EL (cell line): ENCODE results near the gene HMHB1.

Experiments
- DNase-seq: peaks from one replicate; pipeline ENCODE4 v3.0.0-alpha.2; 2016

HMHB1 gene

DNA sequence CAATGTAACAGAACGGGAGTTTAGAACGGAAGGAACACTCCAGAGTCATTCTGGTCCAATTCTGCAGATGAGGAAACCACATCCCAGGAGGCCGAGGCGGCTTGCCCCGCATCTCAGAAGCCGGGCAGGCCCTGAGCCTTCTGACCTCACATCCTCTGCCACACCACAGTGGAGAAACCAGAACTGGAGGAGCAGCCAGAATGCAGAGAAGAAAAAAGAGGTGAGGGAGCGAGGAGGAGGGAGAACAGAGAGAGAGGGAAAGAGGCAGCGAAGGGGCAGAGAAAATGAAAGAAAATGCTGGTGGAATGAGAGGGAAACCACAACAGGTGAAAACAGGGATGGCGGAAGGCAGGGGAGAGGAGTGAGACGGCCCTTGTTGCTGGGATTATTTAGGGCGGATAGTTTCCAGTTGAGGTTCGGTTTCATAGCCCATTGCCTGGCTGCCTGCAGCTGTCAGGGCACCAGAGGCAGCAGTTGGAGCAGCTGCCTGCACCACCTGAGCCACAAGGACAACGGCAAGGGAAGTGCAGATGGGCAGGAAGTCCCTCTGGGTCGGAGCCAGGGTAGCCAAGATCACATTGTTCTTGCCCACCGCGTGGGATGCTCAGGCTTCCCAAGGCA, at the start of gene HMHB1:
Gene HMHB1 (plus strand): TSS at position 77 of the 621 bp plus-strand sequence.
- DNase-seq, result no peak

DNA sequence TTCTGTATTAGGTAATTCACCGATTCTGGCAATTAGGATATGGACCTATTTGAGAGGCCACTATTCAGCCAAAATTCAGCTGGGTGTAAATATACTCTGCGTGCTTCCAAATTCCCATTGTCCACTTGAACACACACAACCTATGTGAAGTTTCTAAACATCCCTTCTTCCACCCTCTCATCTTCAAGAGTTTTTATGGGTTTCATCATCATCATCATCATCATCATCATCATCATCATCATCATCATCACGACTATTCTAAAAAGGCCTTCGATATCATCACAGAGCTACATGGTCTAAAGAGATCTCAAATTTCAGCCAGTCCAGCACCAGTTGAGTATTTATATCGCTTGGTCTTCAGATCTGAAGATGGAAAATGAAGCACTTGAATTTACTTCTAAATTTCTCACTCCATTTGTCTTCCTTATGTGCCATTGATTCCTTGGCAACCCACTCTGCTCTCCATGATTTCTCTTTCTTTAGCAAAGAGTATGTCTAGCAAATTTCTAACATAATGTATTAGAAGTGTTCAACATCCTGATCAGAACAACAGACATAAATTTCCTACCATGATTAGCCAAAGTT, 49.2 kb upstream of the HMHB1 start:
- no peak for DNase-seq

DNA sequence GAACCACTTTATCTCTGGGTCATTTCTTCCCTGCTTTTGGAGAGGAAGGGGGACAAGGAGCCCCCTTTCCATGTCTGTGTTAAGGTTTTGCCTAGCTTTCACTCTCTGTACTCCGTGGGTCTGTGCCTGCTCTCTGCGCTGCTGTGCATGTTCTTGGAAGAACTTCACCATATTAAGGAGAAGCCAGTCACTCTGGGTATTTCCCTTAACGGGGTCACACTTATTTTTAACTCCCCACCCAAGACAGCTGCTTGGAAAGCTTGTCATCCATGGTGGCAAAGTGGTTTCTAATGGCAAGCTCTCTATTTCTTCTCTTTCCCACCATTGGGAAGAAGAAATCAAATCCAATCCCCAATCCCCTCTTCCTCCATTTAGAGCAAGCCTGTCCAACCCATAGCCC, 44.8 kb upstream of the HMHB1 start:
- DNase-seq, result no peak

DNA sequence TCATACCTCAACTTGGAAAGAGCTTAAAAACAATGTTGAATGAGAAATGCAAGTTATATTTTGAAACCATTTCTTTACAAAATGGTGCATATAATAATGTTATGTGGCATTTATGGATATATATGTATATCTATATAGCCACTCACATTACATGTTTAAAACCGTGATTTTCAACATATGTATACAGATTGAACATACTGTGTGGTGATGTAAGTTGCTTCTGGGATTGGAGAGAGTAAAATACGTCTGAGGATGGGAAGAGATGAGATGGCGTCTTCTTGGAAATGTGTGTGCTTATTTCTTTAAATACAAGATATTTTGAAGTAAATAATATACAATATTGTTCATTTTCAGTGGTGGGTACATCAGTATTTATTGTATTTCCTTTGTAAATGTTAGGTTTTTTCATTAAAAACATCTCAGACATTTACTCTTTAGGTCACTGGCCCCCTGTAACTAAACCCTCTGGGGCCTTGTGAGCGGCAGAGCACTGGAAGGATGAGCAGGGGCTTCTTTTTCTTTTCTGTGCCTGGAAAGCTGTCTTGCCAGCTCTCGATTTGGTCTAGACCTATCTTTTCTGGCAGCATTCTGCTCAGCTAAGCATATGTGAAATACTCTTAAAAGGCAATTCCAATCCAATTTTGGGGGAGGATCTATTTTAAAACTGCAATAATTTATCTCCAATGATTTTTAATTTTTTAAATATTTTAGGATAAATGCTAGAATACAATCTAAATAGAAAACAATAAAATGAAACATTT, 42.8 kb upstream of the HMHB1 start:
- DNase-seq, result no peak

DNA sequence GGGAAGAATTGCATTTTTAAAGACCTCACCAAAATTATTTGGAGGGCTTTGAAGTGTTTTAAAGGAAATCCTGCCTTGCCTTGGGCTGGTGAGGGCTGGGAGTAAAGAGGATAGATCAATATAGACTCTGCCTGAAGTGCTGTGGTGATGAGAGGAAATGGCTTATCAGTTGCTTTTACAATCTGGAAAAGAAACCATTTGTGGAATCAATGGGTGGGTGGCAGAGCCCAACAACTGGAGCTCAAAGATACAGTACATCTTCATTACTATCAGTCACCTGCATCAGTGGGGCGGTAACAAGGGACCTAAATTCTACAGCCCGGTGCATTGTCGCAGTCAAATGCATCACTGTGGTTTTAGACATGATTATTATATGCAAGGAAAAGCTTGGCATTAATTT, 41.5 kb upstream of the HMHB1 start:
- DNase-seq, result no peak

DNA sequence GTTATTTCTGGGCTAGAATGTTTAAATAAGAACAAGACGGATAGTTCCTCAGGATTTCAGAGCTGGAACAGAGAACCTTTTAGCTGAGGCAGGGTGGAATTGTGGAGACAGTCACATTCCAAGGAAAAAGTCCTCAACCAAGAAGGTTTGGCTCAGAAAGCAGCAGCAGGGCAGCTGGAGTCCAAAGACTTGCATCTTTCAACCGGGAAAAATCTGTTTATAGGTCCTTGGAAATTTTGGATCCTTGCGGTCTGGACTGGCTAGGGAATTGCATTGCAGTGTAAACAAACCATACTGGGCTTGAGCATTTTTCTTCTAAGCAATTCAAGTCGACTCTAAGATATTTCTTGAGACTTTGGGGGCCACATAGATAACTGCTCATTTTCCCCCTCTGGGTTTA, 40.8 kb upstream of the HMHB1 start:
- DNase-seq, result no peak

DNA sequence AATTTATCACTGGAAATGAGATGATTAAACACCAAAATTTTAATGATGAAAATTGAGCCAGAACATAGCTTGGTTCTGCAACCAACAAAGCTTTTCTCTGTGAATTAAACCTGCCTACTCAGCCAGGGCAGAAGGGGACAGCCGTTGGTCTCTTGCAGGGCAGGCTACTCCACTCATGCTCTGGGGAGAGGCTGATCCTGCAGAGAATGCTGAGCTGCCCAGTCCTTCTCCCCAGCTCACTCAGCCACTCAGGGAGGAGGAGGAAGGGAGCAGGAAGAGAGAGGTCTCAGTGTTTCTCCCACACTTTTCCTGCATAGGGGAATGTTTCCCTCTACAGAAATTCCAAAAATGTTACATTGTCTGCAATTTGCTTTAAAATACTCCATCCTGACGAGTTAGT, 40.4 kb upstream of the HMHB1 start:
- no peak for DNase-seq

DNA sequence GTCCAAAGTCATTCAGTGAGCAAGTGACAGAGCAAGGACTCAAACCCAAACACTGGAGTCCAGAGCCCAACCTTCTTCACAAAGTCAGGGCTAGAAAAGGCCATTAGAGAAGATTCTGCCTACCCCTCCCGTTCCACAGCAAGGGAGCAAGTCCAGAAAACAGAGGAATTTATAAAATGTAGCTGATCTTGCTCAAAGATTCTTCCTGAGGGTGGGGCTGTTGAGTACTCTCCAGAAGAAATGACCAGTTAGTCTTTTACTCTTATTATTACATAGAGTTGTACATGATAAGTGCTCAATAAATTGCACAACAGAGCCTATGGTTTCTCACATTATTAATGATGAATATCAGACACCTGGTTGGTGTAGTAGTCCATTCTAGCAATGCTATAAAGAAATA, 39.3 kb upstream of the HMHB1 start:
- DNase-seq, result peak; percentile 8

DNA sequence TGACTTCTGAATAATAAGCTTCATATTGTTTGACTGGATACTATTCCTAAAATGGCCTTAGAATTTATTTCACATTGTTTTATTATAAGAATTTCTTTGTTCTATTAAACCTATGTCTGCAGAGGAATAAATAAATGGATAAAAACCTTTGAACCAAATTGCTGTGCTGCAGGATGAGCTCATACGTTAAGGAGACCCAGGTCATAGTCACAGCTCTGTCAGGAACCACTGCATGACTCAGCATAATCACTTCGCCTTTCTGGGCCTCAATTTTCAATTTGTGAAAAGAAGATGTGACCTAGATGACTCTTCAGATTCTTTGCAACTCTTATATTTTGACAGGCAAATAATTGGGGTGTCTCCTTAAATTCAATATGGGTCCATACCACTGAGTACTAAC, 36.7 kb upstream of the HMHB1 start:
- peak; percentile 60 for DNase-seq

DNA sequence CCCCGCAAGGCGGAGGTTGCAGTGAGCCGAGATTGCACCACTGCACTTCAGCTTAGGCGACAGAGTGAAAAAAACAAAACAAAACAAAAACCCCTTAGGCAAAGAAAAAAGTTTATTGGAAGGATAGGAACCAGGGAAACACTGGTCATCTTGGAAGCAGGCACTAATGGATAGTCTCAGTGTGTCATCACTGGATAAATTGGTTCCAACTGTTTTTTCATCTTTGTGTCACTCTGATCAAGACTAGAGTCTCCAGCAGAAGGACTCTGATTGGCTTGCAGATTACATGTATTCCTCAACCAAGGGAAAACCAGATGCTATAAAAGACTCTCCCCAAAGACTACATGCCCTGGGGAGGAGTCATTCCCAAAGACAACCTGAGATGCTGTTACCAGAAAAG, 35.0 kb upstream of the HMHB1 start:
- DNase-seq, result no peak

DNA sequence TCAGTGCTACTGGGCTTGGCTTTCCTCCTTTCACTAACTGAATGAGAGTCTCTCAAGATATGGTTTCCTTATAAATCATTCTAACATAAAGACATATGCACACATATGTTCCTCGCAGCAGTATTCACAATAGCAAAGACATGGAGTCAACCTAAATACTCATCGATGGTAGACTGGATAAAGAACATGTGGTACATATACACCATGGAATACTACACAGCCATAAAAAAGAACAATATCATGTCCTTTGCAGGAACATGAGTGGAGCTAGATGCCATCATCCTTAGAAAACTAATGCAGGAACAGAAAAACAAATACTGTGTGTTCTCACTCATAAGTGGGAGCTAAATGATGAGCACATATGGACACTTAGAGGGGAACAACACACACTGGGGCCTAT, 32.5 kb upstream of the HMHB1 start:
- no peak for DNase-seq

DNA sequence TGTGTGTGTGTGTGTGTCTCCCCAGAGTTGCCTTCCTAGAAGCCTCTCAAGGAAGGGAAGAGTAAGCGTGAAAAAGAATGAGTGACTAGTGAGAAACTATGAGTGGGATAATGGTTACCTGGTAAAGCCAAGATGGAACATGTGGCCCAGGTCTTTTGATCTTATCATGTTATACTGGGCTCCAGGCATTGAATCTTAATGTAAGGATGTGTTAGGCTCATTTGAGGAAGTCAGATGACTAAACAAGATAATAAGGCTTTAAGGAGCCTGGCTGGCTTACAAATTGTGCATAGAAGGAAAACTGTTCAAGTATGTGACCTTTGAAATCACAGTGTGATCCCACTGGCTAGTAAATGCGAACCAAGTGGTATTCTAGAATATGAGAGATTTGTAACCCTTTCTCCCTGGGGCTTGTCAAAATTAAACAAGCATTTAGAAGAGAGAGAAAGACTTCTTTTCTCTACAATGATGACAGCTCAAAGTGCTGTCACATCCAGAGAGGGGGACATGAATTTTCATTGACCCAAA, 29.9 kb upstream of the HMHB1 start:
- peak; percentile 48 for DNase-seq

DNA sequence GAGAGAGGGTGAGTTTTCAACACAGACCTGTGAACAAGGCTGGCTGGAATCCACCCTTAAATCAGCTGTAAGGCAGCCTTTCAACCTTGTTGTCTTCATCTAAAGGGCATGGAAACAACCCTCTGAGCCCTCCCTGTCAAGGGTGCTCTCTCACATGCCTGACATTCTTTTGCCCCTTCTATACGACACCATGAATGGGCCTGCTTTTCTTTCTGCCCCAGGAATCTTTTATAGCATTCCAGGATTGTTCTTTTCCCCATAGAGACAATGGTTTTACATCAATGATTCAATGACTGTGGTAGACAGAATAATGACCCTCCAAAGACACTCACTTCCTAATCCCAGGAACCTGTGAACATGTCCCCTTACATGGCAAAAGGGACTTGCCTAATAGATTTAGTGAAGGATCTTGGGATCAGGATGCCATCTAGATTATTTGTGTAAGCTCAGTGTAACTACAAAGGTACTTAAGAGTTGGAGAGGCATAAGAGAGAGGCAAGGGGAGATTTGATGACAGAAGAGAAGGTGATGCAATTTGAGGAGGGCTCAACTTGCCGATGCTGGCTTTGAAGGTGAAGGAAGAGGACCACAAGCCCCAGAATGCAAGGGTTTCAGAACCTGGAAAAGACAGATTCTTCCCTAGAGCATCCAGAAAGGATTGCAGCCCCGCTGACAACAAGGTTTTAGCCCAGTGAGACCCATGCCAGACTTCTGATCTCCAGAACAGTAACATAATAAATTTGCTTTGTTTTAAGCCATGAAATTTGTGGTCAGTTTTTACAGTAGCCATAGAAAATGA, 29.2 kb upstream of the HMHB1 start:
- peak; percentile 59 for DNase-seq

DNA sequence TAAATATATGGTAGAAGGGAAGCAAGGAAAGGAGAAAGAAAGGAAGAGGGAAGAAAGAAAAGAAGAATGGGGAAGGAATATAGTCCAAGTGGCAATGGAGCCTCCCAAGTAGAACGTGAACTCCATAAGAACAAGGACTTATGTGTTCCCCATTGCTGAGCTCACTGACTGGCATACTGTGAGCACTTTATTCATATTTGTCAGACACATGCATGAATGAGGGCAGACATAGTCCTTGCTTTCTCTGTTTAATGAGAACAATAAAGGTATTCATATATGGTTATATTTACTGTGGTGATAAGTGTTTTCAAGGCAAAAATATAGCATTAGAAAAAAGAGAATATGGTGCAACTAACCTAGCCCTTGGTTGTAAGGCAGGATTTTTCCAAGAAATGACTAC, 23.6 kb upstream of the HMHB1 start:
- DNase-seq, result no peak

DNA sequence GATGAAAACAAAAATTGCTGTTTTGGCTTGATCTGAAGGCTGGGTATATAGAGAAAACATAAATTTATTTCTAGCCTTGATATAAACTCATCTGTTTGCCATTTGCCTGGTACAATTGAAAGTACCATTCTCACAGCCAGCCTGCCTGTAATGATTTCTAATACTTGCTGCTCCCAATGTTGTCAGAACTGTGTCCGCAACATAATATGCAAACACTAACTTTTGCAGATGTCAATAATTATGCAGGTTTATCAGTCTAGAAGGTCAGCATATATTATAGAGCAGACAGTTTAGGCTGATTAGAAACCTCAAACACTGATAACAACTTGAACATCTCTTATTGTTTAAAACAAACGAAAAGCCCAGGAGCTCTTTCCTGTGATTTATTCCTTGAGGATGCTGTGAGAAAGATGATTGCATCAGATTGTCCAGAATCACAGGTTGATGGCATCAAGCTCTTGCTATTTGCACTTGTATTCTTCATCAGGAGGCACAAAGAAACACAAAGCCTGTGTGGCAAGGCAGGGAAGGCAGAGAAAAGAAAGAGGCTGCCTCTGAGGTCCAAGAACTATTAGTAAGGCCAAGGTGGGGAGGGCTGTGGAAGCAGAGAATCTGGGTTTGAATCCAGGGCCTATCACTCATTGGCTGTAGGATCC, 21.4 kb upstream of the HMHB1 start:
- no peak for DNase-seq

DNA sequence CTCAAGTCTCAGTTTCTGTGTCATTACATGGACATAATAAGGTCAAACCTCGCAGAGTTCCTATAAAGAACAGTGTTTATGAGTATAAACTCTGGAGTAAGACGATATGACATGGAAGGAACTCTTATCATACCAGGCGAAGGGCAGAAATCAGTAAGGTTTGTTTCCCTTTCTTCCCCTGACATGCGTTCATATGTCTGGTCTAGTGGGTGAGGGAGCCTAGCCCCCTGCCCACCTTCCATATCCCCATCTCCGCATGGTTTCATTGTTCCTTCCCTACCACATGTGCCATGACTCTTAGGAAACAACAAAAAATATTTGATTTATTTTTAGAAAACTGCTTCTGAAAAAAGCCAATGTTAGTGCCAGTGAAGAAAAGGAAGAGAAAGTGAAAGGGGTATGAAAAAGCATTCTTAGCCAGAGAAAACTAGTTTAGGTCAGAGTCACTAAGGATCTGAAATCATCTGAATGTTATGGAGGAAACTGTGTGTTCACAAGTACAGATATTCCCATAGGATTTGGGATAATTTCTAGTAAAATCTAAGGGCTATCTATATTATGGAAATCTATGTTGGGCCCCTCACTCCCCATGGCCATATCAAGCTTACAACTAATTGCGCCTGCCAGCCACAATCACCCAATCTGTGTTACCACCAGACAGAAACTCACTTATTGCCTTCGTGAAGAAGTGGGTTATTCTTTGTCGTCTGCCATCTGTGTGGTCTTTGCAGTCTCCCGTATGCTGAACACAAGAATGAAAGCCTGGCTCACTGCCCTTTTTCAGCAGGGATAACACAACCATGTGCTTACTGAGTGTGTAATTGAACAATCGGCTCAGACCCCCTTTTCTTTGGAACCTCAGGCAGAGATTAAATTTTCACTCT, 19.9 kb upstream of the HMHB1 start:
- no peak for DNase-seq

DNA sequence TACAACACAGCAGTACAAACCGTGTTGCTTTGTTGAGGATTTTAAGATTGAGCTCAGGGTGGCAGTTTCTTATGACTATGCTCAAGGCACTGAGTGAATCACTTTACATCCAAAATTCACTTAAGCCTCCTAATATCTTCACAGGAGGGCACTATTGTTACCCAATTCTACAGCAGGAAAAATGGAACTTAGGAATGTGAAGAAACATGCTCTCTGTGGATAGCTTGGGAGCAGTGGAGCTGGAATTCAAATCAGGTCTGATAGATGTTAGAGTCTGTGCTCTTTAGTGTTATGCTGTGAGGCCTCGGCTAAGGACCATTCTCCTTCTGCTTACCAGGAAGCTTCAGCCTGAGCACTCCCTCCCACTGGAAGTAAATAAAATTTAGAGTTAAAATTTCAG, 18.7 kb upstream of the HMHB1 start:
- DNase-seq, result no peak

DNA sequence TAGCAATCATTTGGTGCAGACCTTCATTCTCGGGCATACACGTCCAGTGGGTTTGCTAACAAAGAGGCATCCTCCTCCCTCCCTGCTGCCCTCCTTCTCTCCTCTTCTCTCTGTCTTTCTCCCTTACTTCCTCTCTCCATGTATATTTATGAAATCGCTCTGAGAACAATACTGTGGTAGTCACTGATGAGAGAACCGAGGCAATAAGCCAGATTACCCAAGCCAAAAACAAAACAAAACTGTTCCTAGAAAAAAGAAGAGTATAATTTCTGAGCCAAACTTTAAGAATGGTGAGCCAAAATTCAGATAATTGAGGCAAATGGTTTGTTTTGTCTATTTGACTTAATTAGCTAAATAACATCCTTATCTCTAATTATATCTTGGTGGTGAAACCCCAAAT, 15.8 kb upstream of the HMHB1 start:
- DNase-seq, result no peak

DNA sequence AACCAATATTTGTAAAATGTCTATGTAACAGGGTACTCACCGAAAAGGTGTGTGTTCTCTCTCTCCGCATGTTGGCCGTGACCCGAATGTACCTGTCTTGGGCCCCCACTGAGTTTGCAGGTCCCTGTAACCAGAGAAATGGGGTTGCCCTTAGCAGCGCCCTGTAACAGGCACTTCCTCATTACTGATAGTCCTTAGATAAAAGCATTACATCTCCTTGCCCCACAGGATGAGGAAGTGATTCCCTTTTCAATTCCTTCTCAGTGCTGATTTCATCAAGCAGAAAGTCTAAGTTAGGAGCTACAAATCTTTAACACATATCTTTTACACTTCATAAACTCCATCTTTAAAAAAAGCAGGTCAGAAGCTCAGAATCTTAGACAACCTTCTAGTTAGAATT, 15.2 kb upstream of the HMHB1 start:
- no peak for DNase-seq

DNA sequence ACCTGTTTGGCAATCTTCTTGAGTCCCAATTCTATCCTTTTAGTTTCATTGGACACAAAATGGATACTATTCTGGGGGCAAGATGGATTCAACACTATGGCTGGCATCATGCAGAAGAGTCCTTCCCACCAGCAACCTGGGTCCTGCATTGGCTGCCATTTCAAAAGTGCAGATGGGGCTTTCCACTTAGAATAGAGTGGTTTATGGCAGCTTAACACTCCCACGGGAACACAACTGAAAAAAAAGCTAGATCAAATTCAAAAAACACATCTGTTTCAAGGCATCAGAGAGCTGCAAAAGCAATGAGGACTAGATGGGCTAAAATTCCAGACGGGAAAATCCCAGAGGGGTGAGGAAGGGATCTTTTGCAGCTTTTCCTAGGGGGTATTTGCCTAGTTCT, 11.2 kb upstream of the HMHB1 start:
- DNase-seq, result no peak

DNA sequence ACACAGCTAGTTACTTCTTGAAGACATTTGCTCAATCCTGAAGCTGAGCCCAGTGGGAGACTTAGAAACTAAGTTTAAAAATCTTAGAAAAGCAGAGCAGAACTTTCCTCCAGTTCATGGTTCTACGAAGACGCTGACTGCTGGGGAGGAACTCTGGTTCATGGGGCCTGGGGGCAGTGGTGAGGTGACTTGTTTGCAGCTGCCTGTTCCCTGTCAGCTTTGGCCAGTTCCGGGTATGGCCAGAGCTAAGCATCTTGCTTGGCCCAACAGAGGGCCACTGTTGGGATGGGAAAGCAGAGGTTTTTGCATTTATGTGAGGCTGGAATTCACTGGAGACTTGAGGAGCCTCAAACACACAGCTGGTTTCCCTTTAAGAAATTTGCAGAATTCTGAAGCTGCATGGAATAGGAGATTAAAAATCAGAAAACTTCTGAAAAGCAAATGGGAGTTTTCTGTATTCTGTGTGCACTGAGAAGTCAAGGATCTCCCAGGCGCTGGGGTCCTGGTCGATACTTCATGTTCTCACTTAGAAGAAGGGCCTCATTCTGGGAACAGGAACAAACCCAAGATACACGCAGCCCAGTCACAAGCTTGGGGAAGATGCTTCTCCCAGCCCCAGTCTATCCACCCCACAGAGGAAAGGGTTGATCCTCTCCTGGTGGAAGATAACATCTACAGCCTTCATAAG, 10.6 kb upstream of the HMHB1 start:
- DNase-seq, result no peak
